HG02678 (cell line): Measurements from ENCODE around the gene FCER1G.
A peak's percentile ranks its signal among the peaks of the same experiment; 100 is the strongest.

ENCODE experiments used
- ATAC-seq: cut with Tn5 transposase; IDR thresholded peaks from one replicate; pipeline ENCODE4 v1.9.1; 2021; ENCODE audit warnings: mild to moderate bottlenecking, moderate library complexity; ENCODE audit not compliant: unreplicated experiment

The FCER1G gene

DNA sequence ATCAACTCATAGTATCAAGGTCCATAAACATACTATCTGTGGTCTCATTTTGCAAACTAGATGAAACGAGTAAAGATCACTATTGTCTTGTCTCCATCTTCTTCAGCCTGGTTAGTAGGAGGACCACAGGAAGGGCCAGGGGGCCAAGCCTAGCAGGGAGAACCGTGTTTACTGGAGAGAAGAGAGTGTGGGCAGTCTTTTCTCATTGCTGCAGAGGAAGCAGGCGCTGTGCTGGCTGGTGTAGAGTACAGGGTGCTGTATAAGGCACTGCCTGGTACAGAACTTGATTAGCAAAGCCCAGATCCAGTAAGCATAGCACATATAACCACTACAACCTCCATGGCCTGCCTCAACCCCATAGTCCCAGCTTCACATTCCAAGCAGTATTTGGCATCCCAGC lies 27.8 kb upstream of the FCER1G start:
- no peak for ATAC-seq

DNA sequence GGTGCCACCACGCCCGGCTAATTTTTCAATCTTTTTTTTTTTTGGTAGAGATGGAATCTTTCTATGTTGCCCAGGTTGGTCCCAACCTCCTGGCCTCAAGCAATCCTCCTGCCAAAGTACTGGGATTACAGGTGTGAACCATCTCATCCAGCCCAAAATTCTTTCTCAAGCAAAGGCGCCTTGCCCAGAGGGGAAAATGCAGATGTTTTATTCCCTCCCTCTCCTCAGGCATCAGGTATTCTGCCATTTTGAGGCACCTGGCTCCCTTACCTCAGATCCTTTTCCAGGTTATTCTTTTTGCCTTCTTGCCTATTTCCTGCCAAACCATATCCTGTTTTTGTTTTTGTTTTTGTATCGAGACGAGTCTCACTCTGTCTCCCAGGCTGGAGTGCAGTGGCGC lies 26.7 kb upstream of the FCER1G start:
- ATAC-seq: no peak

DNA sequence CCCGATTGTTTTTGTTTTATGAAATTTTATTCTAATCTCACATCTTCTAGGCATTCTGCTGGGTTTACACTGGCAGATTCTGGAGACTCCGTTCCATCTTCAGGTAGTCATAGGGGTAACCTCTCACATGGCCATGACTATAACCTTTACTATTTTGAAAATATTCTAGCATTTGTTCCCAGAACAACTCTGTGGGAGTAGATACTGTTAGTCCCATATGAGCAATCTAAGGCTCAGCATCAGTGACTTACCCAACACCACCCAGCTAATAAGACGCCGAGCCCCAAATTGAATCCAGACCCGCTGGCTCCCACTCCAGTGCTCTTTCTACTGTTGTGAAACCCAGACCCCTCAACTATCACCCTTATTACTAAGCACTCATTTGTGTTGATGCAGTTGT lies 26.1 kb upstream of the FCER1G start:
- ATAC-seq: no peak

DNA sequence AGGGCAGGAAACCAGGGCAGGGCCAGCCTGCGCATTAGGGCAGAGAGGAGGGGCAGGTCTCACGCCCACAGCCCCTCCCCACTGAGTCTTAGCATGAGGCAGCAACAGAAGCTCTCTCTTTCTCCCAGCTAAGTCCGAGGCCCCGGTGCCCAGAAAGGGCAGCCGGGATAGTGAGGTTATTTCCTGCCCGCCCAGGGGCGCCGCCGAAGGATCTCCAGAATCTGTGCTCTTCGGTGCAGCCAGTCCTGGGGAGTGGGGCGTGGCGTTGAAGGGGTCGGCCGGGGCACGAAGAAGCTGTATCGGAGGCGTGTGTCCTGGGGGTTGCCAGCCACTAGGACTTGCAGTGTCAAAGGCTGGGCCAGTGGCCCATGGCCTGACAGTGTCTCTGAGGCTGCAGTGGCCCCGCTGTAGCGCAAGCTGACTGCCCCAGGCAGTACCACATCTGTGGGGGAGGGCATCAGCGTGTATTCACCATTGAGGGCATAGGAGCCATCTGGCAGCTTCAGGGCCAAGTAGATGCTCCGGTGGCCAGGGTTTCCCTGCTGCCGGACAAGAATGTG lies 24.1 kb upstream of the FCER1G start:
- ATAC-seq: no peak

DNA sequence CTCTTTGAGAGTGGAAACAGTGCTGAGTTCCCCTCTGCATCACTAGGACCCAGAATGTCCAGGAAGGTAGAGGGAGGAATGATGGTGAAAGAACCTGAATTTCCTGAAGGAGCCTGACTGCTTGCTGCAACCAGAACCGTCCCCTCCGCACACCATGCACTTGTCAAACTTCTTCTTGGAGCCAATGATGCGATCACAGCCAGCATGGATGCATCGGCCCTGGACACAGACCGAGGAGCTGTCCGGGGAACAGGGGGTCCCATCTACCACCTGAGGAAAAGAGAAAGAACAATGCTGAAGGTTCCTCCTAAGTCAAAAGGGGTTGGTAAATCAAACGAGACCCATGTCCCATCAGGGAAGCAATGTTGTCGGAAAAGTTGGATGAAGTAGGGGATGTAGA lies 23.1 kb upstream of the FCER1G start:
- no peak for ATAC-seq

DNA sequence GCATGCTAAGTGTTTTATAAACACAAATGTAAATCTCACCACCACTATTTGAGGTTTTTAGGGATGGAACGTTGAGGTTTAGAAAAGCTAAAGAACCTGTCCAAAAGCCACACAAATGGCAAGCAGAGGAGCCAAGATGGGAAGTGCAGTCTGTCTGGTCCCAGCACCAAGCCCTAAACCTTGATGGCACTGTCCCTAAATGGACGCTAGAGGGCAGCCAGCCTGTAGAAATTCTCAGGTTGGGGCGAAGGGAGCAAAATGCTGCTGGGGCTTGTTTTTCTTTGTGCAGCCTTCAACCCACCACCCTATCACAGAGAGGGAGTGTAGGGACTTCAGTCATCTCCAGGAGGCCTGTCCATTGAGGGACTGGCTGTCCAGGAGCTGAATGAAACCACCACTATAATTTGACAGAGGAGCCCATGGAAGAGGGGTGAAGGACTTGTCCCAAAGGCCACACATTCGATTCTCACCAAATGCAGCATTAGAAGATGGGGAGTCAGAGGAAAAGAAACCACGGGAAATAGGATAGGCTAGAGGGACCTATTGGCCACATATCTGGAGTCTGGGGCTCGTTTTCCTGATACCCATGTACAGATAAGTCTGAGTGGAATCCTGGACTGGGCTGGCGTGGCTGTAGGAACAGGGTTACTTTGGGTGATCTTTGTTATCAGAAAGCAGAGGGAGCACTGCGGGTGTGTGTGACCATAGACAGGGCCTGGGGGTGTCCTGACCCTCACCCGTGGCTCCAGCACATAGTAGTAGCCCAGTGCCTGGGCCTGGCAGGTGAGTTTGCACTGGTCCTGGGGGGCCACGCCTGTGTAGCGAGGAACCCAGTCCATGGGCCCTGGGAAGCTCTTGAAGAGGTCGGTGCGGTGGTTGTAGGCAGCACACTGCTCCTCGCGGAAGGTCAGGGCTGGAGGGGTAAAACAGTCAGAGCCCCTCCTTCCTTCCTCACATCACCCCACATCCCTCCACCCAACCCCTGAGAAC lies 22.3 kb upstream of the FCER1G start:
- ATAC-seq: peak; percentile 73

DNA sequence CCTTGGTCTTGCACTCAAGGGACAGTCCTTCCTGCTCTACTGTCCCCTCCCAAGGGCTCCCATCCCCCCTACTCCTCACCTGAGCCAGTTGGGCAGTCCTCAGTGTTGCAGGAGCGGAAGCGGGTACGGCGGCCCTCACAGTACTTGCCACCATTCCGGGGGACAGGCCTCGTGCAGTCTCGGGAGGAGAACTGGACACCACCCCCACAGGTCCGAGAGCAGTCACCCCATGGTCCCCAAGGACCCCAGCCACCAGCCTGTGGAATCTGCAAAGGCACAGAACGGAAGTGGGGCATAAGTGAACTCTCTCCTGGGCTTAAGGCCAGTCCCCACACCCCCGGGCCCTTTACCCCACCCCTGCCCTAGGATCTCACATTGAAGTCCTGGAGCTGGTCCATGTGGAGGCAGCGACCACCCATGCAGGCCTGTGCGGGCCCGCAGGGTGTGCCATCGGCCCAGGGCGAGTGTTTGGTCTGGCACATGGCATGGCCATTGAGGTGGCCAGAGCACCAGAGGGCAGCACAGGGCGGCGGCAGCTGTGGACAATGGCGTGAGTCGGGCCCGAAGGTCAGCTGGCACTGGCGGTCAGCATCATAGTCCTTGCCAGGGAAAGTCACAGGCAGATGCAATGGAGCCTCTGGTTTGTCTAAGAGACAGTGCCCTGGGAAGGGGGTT lies 21.4 kb upstream of the FCER1G start:
- no peak for ATAC-seq

DNA sequence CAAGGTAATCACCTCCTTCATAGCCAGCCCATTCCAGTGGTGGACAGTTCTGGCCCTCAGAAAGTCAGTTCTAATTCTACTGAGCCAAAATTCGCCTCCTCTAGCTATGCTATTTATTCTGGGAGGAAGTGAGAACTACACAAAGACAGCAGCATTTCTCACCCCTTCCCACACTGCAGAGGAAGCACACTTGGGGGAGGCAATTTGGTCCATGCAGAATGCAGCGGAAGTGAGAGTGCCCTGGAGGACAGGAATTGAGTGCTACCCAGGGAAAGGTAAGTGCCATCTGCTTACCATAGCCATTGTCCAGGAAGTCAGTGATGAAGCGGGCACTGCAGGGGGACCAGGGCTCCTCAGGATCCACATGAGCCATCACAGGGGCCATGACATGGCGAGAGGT lies 19.9 kb upstream of the FCER1G start:
- ATAC-seq: peak; percentile 66

DNA sequence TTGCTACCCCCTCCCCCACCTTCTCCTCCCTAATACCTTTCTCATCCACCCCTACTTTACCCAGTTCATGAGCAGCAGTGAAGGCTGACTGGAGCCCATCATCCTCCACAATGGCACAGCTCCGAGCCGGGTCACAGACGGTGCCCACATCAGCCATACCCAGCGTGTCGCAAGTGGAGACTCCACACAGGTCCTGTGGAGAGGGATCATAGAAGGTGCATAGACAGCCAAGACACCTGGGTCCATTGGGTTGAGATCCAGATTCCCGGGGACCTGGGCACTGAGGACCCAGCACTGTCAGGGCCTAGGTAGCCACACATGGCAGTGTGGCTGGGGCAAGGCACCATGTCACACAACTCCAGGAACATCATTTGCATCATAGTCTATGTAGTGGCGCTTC lies 19.0 kb upstream of the FCER1G start:
- no peak for ATAC-seq

DNA sequence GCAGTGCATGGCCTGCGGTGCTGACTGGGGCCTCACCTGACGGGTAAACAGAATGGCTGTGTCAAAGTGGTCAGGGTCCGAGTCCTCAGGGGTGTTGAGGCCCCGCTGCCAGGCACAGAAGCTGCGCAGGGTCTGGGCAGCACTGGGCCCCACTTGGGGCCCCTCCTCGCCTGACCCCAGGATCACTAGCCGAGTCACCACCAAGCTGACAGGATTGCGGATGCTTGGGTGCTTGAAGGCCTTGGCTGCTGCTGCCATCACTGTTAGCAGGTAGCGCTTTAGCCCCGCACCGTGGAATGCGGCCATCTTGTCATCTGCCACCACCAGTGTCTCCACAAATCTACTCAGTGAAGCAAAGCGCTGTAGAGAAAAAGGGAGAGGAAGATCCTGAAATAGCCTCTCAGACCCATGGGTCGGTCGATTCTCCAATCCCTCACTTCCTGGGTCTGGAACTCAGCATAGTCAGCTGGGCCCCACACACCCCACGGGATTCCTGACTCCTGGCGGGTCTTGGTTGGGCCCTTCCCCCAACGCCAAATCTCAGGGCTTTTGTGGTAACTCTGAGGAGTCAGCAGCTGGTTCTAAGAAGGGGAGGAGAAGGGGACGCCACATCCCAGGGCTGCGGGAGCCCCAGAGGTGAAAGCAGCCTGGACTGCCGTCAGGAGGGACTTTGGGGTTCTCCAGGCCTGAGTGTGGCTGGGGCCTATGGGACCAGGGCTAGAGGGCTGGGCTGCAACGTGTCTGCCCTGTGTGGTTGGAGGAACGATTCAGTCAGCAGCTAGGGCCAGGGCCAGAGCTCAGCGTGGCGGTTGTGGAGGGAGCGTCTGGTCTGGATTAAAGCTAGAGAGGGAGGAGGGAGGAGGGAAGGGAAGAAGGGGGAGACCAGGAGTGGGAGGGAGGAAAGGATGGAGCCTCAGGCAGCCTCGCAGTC lies 18.3 kb upstream of the FCER1G start:
- no peak for ATAC-seq

DNA sequence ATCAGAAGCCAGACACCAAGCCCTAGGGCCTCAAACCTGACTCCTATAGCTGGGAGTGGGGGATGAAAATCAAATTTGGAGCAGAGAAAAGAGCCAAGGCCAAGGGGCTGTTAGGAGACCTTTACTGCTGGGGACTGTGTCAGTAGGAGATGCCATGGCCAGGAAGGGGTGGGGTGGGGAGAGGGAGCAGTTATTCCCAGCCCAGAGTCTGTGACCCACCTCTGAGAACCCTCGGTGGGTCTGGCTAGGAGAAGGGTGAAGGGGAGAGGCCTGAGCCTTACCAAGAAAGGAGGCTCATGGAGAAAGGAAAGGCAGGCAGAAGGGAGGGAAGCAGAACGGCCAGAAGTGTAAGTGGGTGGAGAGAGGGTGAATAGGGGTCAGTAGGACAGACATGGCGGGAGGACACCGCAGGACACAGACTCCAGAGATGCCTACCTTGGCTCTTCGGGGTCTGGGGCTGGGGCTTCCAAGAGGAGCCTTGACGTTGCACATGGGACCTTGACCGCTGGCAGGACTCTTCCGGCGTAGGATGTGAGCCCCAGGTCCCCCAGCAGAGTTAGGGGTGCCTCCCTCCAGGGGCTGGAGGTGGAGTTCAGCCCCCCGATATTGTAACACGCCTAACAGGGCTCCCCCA lies 17.4 kb upstream of the FCER1G start:
- ATAC-seq: no peak

DNA sequence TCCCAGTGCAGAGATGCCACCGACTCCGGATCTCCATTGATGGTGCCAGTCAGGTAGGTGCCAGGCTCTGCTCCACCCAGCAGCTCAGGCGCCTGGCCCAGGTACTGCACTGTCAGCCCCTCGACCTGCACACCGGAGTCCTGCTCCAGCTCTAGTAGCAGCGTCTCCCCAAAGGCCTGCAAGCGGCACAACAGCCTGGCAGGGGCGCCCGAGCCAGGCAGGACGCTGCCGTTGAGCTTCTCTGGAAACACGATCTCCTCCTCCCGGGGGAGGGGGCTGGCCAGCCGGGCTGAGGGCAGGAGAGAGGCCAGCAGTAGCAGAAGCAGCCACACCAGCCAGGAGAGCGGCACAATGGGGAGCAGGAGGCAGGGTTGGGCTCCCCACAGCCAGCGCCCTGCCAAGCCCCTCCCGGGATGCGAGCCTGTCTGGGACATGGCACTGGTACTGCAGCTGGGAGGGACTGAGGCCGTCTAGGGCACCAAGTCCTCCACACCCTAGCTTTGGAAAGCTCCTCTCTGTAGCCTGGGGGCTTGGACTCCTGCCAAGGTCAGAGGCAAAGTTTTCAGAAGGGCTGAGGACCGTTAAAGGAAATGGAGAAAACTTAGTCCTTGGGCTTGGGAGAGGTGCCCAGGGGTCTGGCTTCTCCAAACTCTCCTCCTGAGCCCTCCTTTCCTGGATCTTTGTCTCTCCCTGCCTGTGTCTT lies 16.8 kb upstream of the FCER1G start:
- no peak for ATAC-seq

DNA sequence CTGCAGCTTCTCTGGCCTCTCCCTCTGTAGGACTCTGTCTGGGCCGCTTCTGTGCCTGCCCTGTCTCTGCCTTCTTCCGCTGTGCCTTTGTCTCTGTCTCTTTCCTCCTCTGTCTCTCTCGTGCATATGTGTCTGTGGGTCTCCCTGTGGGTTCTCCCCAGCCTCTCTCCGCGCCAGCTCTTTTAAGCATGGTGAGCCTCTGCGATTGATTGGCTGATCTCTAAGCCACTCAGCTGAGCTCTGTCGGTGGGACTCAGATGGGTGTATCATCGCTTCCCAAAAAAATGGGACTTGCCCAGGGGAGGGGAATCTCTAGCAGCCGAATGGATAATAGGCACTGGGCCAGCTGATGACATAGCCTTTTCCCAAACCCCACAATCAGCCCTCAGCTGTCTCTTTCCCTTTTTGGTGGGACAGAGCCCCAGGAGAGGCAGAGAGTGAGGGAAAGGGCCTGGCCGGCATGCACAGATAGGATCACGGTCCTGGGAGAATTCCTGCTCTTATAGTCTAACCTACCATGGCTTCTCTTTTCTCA lies 16.1 kb upstream of the FCER1G start, which contains the start of gene ADAMTS4:
Gene ADAMTS4, minus strand, starts transcription at position 158 of the 535 bp plus-strand sequence. CDS start 427 bp downstream, outside the sequence.
- ATAC-seq: no peak

DNA sequence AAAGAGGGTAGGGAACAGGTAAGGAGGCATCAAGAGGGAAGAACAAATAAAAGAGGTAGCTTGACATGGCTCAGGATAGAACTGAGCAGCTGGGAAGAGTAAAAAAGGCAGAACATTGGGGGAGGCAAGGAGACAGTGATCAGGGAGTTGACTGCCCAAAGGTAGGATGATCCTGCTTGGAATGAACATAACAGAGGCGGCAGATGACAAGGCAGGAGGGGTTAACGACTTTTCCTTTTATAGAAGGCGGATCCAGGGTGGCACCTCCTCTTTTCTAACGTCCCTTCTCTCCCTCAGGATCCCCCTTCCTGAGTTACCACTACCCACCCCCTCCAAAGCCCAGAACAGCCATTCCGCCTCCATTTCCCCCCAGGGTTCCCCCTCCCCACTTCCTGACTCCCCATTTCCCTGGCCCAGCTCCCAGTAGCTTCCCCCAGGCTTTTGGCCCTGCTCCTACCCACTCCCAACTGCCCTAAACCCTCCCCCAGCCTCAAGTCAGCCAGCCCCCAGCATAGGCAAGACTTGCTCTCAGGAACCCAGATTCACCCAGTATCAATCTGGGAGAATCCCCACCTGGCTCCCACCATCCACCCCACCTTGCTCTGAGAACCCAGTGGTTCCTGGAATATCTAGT lies 15.5 kb upstream of the FCER1G start:
- ATAC-seq: no peak

DNA sequence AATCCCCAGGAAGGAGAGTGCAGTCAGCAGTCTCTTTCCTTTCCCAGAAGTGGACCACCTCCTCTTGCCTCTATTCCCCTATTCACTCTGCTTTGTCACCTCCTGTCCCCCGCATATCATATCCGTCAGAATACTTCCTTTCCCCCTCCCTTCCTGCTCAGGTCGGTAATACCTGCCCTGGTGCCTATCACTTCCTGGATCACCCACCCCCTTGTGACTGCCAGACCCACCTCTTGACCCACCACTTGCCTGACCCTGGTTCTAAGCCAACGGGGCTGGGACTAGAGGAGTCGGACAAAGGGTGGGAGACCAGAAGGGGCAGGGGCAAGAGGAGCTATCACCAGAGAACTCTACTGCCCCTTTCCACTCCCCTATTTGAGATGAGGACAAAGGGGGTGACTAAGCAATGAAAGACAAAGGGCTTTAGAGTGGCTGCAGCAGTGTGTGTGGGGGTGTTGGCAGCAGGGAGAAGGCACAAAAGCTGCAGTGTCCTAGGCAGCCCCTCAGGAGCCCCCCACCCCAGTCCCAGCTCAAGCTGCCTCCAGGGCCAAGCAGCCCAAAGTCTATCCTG lies 14.6 kb upstream of the FCER1G start:
- no peak for ATAC-seq

DNA sequence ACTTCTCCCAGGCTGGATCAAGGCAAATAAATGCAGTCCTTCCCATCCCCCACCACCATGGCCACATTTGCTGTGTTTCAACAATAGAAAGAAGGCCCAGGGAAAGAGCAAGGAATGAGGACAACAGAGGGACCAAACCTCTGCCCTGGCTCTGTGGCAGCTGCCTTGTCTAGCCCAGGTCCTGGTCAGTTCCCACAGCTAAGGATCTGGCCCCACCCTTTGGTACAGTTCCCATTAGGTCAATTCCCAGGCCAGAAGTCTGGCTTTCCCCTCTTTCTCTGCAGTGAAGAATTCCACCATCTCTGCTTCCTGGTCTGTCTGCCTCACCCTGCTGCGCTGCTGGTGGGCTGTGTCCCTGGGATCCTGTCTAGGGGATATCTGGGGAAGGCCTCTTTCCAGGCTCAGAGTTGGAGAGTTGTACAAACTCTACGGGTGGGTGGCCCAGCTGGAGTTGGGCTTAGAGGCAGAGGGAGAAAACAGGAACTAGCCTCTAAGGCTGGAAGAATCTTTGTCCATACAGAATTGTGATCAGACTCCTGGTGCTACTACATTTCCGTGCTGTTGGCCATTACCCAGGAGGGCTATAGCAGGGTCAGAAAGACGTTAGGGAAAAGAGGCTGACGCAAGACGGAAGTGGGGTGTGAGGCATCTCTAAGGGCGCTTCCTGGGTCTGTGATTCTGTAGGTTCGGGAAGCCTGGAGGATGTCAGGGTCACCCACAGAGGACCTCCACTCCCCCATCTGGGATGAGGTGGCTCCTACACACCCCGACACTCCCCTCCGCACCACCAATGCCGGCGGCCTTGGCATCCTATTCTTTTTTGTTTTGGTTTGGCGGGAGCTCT lies 13.9 kb upstream of the FCER1G start:
- ATAC-seq: no peak

DNA sequence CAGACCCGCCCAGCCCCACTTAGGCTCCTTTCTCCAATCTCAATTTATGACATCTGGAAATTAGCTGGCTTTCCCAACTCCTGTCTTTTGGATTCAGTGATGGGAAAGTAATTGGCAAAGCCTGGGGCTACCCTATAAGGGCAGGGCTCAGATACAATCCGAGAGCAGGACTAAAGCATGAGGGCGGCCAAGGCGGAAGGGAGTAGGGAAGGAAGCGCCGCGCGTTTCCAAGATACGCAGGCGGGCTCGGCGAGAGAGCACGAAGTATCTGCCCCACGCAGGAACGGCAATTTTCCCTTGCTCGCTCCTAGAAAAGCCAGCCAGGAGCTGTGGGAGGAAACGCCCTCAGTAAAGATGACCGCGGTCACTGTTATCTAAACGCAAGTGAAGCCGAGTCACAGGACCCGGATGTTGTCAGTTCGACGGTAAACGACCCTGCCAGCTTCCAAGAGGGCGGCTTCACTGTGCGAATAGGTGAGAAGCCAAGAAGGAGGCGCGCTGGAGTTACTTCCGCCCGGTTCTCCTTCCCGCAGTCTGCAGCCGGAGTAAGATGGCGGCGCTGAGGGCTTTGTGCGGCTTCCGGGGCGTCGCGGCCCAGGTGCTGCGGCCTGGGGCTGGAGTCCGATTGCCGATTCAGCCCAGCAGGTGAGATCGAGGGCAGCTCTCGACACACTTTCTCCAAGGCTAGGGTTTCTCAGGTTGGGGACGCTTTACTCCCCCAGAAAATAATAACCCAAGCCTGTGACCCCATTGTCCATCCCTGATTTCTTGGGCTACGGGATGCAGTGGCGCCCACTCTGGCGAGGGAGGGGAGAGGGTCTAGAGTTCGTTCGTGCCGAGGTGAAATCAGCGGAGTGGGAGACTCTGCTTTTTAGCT lies 13.0 kb upstream of the FCER1G start, which contains the start of gene NDUFS2:
Gene NDUFS2, plus strand, starts transcription at position 532 of the 877 bp plus-strand sequence. Its CDS starts 19 bp downstream, at position 551.
- peak; percentile 97 for ATAC-seq
